MM.1S (cell line): ENCODE data around the gene TMEM44.

ENCODE experiments used
- DNase-seq: peaks from one replicate; pipeline ENCODE4 v3.0.0-alpha.2; 2015
- H2AFZ ChIP-seq: fragments of 300-600 bp; sonication (generic); 2 replicates; pipeline ENCODE4 v1.6.0; 2016; ENCODE audit warnings: antibody characterized with exemption, low read length
- H3F3A ChIP-seq: fragments of 300-600 bp; sonication (generic); 2 replicates; pipeline ENCODE4 v1.6.1; 2016; ENCODE audit warnings: mild to moderate bottlenecking, antibody characterized with exemption, low read length, moderate library complexity, mixed read lengths; ENCODE audit not compliant: insufficient read depth
- H3K27ac ChIP-seq: fragments of 300-600 bp; sonication (generic); 2 replicates; pipeline ENCODE4 v1.5.1; 2016; ENCODE audit warnings: mild to moderate bottlenecking, low read length
- H3K27me3 ChIP-seq: fragments of 300-600 bp; sonication (generic); replicated peaks from 2 replicates; pipeline ENCODE4 v1.6.0; 2016; ENCODE audit warnings: low read length; ENCODE audit not compliant: insufficient read depth
- H3K36me3 ChIP-seq: fragments of 300-600 bp; sonication (generic); replicated peaks from 2 replicates; pipeline ENCODE4 v1.6.1; 2016; ENCODE audit warnings: mild to moderate bottlenecking, low read length, mixed read lengths; ENCODE audit not compliant: insufficient read depth
- H3K4me1 ChIP-seq: fragments of 300-600 bp; sonication (generic); 2 replicates; pipeline ENCODE4 v1.6.1; 2016; ENCODE audit warnings: low read length, mixed read lengths
- H3K4me2 ChIP-seq: fragments of 300-600 bp; sonication (generic); 2 replicates; pipeline ENCODE4 v1.6.0; 2016; ENCODE audit warnings: low read depth, low read length
- H3K4me3 ChIP-seq: fragments of 300-600 bp; sonication (generic); 2 replicates; pipeline ENCODE4 v1.5.1; 2016; ENCODE audit warnings: low read length, mixed read lengths
- H3K79me2 ChIP-seq: fragments of 300-600 bp; sonication (generic); 2 replicates; pipeline ENCODE4 v1.6.1; 2016; ENCODE audit warnings: mixed run types, low read length, mixed read lengths
- H3K9ac ChIP-seq: fragments of 300-600 bp; sonication (generic); 2 replicates; pipeline ENCODE4 v1.6.1; 2016; ENCODE audit warnings: low read length, mixed read lengths
- H3K9me2 ChIP-seq: fragments of 300-600 bp; sonication (generic); replicated peaks from 2 replicates; pipeline ENCODE4 v1.6.1; 2016; ENCODE audit warnings: mild to moderate bottlenecking, low read length, mixed read lengths; ENCODE audit not compliant: insufficient read depth
- H3K9me3 ChIP-seq: fragments of 300-600 bp; sonication (generic); replicated peaks from 2 replicates; pipeline ENCODE4 v1.6.1; 2016; ENCODE audit warnings: mild to moderate bottlenecking, low read length, mixed read lengths; ENCODE audit not compliant: insufficient read depth
- H4K20me1 ChIP-seq: fragments of 300-600 bp; sonication (generic); 2 replicates; pipeline ENCODE4 v1.6.1; 2016; ENCODE audit warnings: mild to moderate bottlenecking, low read length, moderate library complexity, mixed read lengths; ENCODE audit not compliant: insufficient read depth
- CTCF ChIP-seq: fragments of 300-600 bp; sonication (generic); IDR thresholded peaks from 2 replicates; pipeline ENCODE4 v1.5.1; 2016; ENCODE audit warnings: antibody characterized with exemption, low read length, mixed read lengths
- EZH2 ChIP-seq: fragments of 300-600 bp; sonication (generic); optimal IDR thresholded peaks from 2 replicates; pipeline ENCODE3; 2017; ENCODE audit warnings: low read depth, mild to moderate bottlenecking, antibody characterized with exemption, low read length, mixed read lengths
- EZH2phosphoT487 ChIP-seq: fragments of 300-600 bp; sonication (generic); IDR thresholded peaks from 2 replicates; pipeline ENCODE4 v1.6.1; 2018; ENCODE audit warnings: antibody characterized with exemption, low read length

The TMEM44 gene

DNA sequence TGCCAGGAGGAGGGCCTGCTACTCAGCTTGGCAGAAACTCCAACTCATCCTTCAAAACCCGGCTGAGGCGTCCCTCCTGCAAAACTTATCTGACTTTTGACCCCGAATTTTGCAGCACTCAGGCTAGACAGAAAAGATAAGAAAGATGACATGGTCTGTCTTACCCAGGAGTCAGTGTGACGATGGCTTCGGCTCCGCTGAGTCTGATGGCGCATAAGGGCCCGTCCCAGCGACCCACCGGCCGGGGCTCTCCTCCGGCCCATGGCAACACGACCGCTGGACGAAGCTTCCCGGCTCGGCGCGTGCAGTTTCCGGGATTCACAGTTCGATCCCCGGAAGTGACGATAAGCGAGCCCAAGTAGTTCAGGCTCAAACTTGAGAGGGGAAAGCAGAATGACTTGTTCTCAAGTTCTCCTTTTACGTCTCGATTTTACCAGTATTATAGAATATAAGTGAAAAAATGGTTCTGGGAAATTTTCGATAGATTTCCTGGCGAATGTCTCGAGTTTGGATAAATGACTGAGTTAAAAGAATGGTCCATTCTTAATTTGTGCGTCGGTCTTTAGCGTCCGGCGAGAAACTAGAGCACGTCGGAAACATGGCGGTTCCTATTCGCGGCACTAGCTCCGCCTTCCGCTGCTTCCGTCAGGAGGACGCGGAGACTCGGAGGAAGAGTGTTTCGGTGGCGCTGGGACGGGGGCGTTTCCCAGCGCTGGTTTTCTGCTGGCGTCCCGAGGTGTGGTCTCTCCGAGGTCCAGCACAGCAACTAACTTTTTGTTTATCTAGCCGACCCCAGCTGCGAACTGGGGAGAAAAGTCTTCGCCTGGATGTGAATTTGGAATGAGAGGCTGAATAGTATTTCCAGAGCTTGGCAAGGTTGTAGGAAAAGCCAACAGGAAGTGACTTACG lies 38.9 kb upstream of the TMEM44 start, which contains the start of gene LSG1:
Gene LSG1 (minus strand): TSS at position 292 of the 909 bp plus-strand sequence. CDS start 29 bp downstream, at position 263.
- Histone ChIP-seq H3K36me3 (peaks cover 6% of the 10 kb centered on the region; the same call in 1 of the 2 replicates), H3K27me3 (no peaks in the 10 kb centered on the region; the same call in 1 of the 2 replicates), H3K27ac (peak within 1 kb of the TSS; percentile 61), H4K20me1 (no peaks in the 10 kb centered on the region), H3K79me2 (peaks cover 44% of the 10 kb centered on the region), H3K9ac (peak within 1 kb of the TSS; percentile 80), H3K4me3 (peak within 1 kb of the TSS; percentile 93), H3K9me3 (no peaks in the 10 kb centered on the region), H3K4me1 (peaks cover 14% of the 10 kb centered on the region), H3K4me2 (peak within 1 kb of the TSS; percentile 81), H3K9me2 (no peaks in the 10 kb centered on the region), H3F3A (no peaks in the 10 kb centered on the region), H2AFZ (peak within 1 kb of the TSS; percentile 65)
- DNase-seq, result peak; percentile 98
- no peak for TF ChIP-seq EZH2phosphoT487
- no peak for TF ChIP-seq EZH2
- no peak for TF ChIP-seq CTCF

DNA sequence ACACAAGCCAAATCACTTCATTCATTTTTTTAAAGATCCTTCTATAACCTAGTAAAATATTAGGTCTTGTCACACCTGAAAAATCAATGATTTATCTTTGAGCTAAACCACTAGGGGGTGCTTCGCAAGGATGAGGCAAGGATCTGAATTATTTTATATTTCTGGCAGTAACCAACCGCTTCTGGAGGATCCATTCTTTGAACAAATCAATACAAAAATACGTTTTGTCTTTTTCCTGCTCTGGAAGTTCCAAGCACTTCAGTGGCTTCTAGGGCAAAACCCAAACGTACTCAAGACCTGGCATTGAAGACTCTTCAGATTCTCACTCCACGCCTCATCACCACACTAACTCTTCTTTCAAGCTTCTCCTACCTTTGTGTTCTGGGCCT lies 38.3 kb upstream of the TMEM44 start:
- Histone ChIP-seq H3K9me3 (no peaks in the 10 kb centered on the region), H3K79me2 (peaks cover 44% of the 10 kb centered on the region), H3K4me2 (peak overlapping the region; percentile 81), H3F3A (no peaks in the 10 kb centered on the region), H4K20me1 (no peaks in the 10 kb centered on the region), H3K4me1 (peaks cover 14% of the 10 kb centered on the region), H3K27ac (peak overlapping the region; percentile 61; the same call in 1 of the 2 replicates), H3K9me2 (no peaks in the 10 kb centered on the region), H3K9ac (peak overlapping the region; percentile 80), H3K4me3 (peak overlapping the region; percentile 93), H2AFZ (peak overlapping the region; percentile 65), H3K36me3 (peaks cover 6% of the 10 kb centered on the region; the same call in 1 of the 2 replicates), H3K27me3 (no peaks in the 10 kb centered on the region; the same call in 1 of the 2 replicates)
- peak; percentile 72 for DNase-seq
- TF ChIP-seq EZH2, result no peak
- peak; percentile 85 for TF ChIP-seq CTCF
- TF ChIP-seq EZH2phosphoT487, result no peak

- peaks cover 44% of the 10 kb centered on the region for H3K79me2 ChIP-seq
- no peak for DNase-seq
- H3K9ac ChIP-seq, result no peak overlapping the region
- H3K4me2 ChIP-seq, result no peak overlapping the region
- H3K27me3 ChIP-seq, result no peaks in the 10 kb centered on the region
- H3K27ac ChIP-seq, result no peak overlapping the region
- no peaks in the 10 kb centered on the region for H3K9me2 ChIP-seq
- peaks cover 15% of the 10 kb centered on the region; the same call in 1 of the 2 replicates for H3K36me3 ChIP-seq
- no peaks in the 10 kb centered on the region for H4K20me1 ChIP-seq
- H2AFZ ChIP-seq, result no peak overlapping the region
- H3K4me1 ChIP-seq, result peaks cover 8% of the 10 kb centered on the region
- no peak overlapping the region for H3K4me3 ChIP-seq
- H3F3A ChIP-seq, result no peaks in the 10 kb centered on the region
- TF ChIP-seq EZH2, result no peak
- no peak for TF ChIP-seq EZH2phosphoT487
- no peak for TF ChIP-seq CTCF
- no peaks in the 10 kb centered on the region for H3K9me3 ChIP-seq
Observed at GRCh38 chr3:194667363-194667762, 34.1 kb upstream of the TMEM44 start.
